Measurements from ENCODE around the gene PHLDA3. TPM values are rescaled to one million over a fixed set of nuclear protein-coding genes. Genes with fewer than 3 reads are reported as not detected.
"Not testable (repeated sequence)": the region's sequence is repeated elsewhere in the genome, so short reads cannot be mapped to it uniquely, and the experiment has no call there.

PHLDA3 gene
- polyA plus RNA-seq, 1 donor from 2014 or later = 35.1 TPM

DNA sequence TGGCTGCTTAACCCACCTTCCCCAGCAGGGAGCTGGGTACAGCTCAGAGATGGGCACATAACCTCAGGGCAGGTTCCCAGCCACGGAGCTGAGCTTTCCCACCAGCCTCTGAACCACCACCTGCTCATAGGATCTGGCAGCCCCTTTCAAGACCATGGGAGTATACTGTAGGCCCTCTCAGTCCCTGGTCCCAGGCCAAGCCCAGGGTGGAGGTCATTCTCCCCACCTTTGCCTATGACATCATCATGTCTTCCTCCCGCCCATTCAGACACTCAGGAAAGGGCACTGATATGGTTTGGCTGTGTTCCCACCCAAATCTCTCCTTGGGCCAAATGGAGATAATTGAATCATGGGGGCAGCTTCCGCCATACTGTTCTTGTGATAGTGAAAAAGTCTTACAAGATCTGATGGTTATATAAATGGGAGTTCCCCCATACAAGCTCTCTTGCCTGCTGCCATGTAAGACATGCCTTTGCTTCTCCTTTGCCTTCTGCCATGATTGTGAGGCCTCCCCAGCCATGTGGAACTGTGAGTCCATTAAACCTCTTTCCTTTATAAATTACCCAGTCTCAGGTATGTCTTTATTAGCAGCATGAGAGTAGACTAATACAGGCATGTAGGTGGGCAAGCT lies 24.2 kb upstream of the PHLDA3 start:
- H3K4me3 ChIP-seq (ENCODE audit: low read length); H3K9me3 ChIP-seq (ENCODE audit: low read length); H3F3A ChIP-seq (ENCODE audit: insufficient read depth, low read length, poor library complexity, severe bottlenecking); H3K79me2 ChIP-seq (replicated peaks; ENCODE audit: insufficient read depth, low read length); H3K27ac ChIP-seq (ENCODE audit: low read length); H2AFZ ChIP-seq (ENCODE audit: low read depth, low read length); H3K9ac ChIP-seq (ENCODE audit: low read length); H3K4me2 ChIP-seq (ENCODE audit: low read length); H3K27me3 ChIP-seq (ENCODE audit: insufficient read depth, low read depth, low read length); H3K9me2 ChIP-seq (ENCODE audit: insufficient read depth, low read length); H4K20me1 ChIP-seq (ENCODE audit: insufficient read depth); H3K36me3 ChIP-seq (ENCODE audit: insufficient read depth, low read length): not testable (repeated sequence)

- Histone ChIP-seq H3K4me2 (ENCODE audit: low read length) (no peak overlapping the region), H3K79me2 (replicated peaks; ENCODE audit: insufficient read depth, low read length) (no peaks in the 10 kb centered on the region), H3K27me3 (ENCODE audit: insufficient read depth, low read depth, low read length) (no peaks in the 10 kb centered on the region), H2AFZ (ENCODE audit: low read depth, low read length) (no peak overlapping the region), H3K9me3 (ENCODE audit: low read length) (no peaks in the 10 kb centered on the region), H3K27ac (ENCODE audit: low read length) (no peak overlapping the region), H3K4me3 (ENCODE audit: low read length) (no peak overlapping the region), H4K20me1 (ENCODE audit: insufficient read depth) (no peaks in the 10 kb centered on the region), H3F3A (ENCODE audit: insufficient read depth, low read length, poor library complexity, severe bottlenecking) (no peaks in the 10 kb centered on the region), H3K36me3 (ENCODE audit: insufficient read depth, low read length) (no peaks in the 10 kb centered on the region), H3K9ac (ENCODE audit: low read length) (no peak overlapping the region), H3K9me2 (ENCODE audit: insufficient read depth, low read length) (no peaks in the 10 kb centered on the region)
- no peak for TF ChIP-seq SMC3 (conservative IDR thresholded peaks at IDR 0.05; ENCODE audit: poor library complexity)
- TF ChIP-seq, protein P1, sequence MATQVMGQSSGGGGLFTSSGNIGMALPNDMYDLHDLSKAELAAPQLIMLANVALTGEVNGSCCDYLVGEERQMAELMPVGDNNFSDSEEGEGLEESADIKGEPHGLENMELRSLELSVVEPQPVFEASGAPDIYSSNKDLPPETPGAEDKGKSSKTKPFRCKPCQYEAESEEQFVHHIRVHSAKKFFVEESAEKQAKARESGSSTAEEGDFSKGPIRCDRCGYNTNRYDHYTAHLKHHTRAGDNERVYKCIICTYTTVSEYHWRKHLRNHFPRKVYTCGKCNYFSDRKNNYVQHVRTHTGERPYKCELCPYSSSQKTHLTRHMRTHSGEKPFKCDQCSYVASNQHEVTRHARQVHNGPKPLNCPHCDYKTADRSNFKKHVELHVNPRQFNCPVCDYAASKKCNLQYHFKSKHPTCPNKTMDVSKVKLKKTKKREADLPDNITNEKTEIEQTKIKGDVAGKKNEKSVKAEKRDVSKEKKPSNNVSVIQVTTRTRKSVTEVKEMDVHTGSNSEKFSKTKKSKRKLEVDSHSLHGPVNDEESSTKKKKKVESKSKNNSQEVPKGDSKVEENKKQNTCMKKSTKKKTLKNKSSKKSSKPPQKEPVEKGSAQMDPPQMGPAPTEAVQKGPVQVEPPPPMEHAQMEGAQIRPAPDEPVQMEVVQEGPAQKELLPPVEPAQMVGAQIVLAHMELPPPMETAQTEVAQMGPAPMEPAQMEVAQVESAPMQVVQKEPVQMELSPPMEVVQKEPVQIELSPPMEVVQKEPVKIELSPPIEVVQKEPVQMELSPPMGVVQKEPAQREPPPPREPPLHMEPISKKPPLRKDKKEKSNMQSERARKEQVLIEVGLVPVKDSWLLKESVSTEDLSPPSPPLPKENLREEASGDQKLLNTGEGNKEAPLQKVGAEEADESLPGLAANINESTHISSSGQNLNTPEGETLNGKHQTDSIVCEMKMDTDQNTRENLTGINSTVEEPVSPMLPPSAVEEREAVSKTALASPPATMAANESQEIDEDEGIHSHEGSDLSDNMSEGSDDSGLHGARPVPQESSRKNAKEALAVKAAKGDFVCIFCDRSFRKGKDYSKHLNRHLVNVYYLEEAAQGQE (IDR thresholded peaks at IDR 0.05; ENCODE audit: borderline replicate concordance) = no peak
- TF ChIP-seq EP300 (conservative IDR thresholded peaks at IDR 0.05; ENCODE audit: poor library complexity, severe bottlenecking) = no peak
- TF ChIP-seq POLR2AphosphoS5 (IDR thresholded peaks at IDR 0.05) = no peak
- no peak for TF ChIP-seq MXI1 (conservative IDR thresholded peaks at IDR 0.05; ENCODE audit: poor library complexity, severe bottlenecking)
- no peak for TF ChIP-seq CTCF (IDR thresholded peaks at IDR 0.05; ENCODE audit: poor library complexity, severe bottlenecking)
- TF ChIP-seq RAD21 (conservative IDR thresholded peaks at IDR 0.05) = no peak
- no peak for TF ChIP-seq EZH2 (IDR thresholded peaks at IDR 0.05; ENCODE audit: borderline replicate concordance, insufficient read depth, low read length, poor library complexity, severe bottlenecking)
- no peak for TF ChIP-seq TAF1 (IDR thresholded peaks at IDR 0.05; ENCODE audit: low read depth)
Observed at GRCh38 chr1:201491896-201492511, 23.0 kb upstream of the PHLDA3 start.
